ENCODE data around the gene RBM39. TPM values are rescaled to one million over a fixed set of nuclear protein-coding genes. Genes with fewer than 3 reads are reported as not detected.
"Not testable (repeated sequence)": the region's sequence is repeated elsewhere in the genome, so short reads cannot be mapped to it uniquely, and the experiment has no call there.

RBM39 gene
- total RNA-seq, 1 donor from 2014 or later: 488 TPM

DNA sequence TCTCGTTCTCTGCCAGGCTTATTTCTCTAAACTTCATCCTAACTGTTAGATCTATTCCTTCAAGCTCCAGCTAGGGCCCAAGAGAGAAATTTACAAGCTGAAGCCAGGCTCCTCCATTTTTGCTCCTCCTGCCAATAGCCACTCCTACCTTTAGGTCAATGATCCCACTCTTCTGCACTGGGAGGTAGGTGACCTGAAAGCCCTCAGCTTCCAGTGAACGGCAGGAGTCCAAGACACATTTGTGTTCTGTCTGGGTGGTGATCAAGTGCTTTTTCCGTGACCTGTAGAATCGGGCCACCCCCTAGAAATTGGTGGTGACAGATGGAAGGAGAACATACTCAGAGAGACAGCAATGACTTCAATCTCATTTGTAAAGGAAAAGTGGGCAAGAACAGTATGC lies 51.8 kb downstream of the RBM39 start:
- no peak overlapping the region for H3K4me3 Mint-ChIP-seq
- no peak for DNase-seq (ENCODE audit: low spot score in 2 of 2, unreplicated experiment in 2 of 2)
- no peak overlapping the region for H3K27ac Mint-ChIP-seq
- H3K9me3 Mint-ChIP-seq: peaks cover 8% of the 10 kb centered on the region
- peaks cover 25% of the 10 kb centered on the region for H3K36me3 Mint-ChIP-seq
- no peak for TF ChIP-seq CTCF (IDR thresholded peaks at IDR 0.05; ENCODE audit: unreplicated experiment)
- H3K27me3 Mint-ChIP-seq (ENCODE audit: low read depth): no peaks in the 10 kb centered on the region
- H3K4me1 Mint-ChIP-seq: no peaks in the 10 kb centered on the region

GRCh38 chr20:35686872-35687271 lies 55.2 kb downstream of the RBM39 start:
- H3K27ac Mint-ChIP-seq; H3K27me3 Mint-ChIP-seq (ENCODE audit: low read depth); H3K4me3 Mint-ChIP-seq; DNase-seq (ENCODE audit: low spot score in 2 of 2, unreplicated experiment in 2 of 2); H3K9me3 Mint-ChIP-seq; H3K4me1 Mint-ChIP-seq: not testable (repeated sequence)
- H3K36me3 Mint-ChIP-seq: peaks cover 23% of the 10 kb centered on the region

GRCh38 chr20:35685368-35685767 lies 56.7 kb downstream of the RBM39 start:
- H3K27ac Mint-ChIP-seq; H3K9me3 Mint-ChIP-seq; H3K27me3 Mint-ChIP-seq (ENCODE audit: low read depth); H3K4me1 Mint-ChIP-seq; DNase-seq (ENCODE audit: low spot score in 2 of 2, unreplicated experiment in 2 of 2); H3K4me3 Mint-ChIP-seq: not testable (repeated sequence)
- peaks cover 25% of the 10 kb centered on the region for H3K36me3 Mint-ChIP-seq

DNA sequence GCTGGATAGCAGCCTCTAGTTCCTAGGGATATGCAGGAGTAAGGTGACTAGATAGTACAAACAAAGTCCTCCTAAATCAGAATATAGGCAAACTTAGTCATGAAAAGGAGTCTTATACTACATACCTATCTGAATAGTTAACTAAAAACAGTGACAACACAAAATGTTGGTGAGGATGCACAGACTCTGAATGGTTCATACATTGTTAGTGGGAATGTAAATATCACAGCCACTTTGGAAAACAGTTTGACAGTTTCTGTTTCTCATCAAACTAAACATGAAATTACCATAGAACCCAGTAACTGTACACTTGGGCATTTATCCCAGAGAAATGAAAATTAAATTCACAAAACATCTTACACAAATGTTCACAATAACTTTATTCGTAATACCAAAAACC lies 60.1 kb downstream of the RBM39 start:
- DNase-seq (ENCODE audit: low spot score in 2 of 2, unreplicated experiment in 2 of 2): no peak
- Mint-ChIP-seq H3K27me3 (ENCODE audit: low read depth) (no peaks in the 10 kb centered on the region), H3K36me3 (peaks cover 6% of the 10 kb centered on the region), H3K27ac (no peak overlapping the region), H3K4me1 (no peaks in the 10 kb centered on the region), H3K9me3 (no peaks in the 10 kb centered on the region), H3K4me3 (no peak overlapping the region)
- no peak for TF ChIP-seq CTCF (IDR thresholded peaks at IDR 0.05; ENCODE audit: unreplicated experiment)

GRCh38 chr20:35680452-35681183 lies 61.4 kb downstream of the RBM39 start:
- H3K27me3 Mint-ChIP-seq (ENCODE audit: low read depth): no peaks in the 10 kb centered on the region
- H3K9me3 Mint-ChIP-seq: no peaks in the 10 kb centered on the region
- peaks cover 2% of the 10 kb centered on the region for H3K36me3 Mint-ChIP-seq
- DNase-seq (ENCODE audit: low spot score in 2 of 2, unreplicated experiment in 2 of 2): no peak
- no peak overlapping the region for H3K4me3 Mint-ChIP-seq
- no peaks in the 10 kb centered on the region for H3K4me1 Mint-ChIP-seq
- TF ChIP-seq CTCF (IDR thresholded peaks at IDR 0.05; ENCODE audit: unreplicated experiment): no peak
- no peak overlapping the region for H3K27ac Mint-ChIP-seq

DNA sequence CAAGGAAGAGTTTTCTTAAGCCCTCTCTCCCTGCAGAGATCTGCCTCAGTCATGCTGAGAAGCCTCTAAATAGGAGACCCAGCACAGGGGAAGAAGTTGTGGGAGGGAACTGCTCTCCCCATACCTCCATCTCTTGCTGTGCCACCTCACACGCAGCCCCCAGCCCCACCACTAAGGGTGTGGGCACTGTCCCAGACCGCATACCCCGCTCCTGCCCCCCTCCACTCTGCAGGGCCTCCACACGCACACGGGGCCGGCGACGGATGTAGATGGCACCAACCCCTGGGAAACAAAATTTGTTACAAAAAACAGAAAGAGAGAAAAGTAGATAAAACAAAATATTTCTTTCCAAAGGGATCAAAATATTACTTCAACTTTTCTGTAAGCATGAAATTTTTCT lies 67.1 kb downstream of the RBM39 start:
- TF ChIP-seq CTCF (IDR thresholded peaks at IDR 0.05; ENCODE audit: unreplicated experiment): no peak
- Mint-ChIP-seq H3K9me3 (no peaks in the 10 kb centered on the region), H3K4me3 (no peak overlapping the region), H3K36me3 (peaks cover 14% of the 10 kb centered on the region), H3K27ac (no peak overlapping the region), H3K4me1 (no peaks in the 10 kb centered on the region), H3K27me3 (ENCODE audit: low read depth) (no peaks in the 10 kb centered on the region)
- DNase-seq (ENCODE audit: low spot score in 2 of 2, unreplicated experiment in 2 of 2): no peak

DNA sequence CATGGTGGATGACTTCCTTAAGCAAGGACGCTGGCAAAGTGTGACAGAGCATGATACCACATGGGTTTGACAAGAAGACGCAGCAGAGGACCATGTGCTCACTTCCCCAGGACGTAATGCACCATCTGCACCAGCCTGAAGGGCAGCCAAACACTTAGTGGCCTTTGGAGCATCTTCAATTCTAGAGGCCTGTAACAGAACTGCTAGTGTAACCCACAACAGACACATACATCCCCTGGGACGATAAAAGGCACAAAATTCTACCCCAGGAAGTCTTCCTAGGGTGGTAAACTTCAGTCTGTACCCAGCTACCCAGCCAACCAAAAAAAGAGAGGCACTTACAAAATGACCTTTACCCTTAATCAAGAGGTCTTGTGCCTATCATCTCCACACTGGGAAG lies 68.2 kb downstream of the RBM39 start:
- Mint-ChIP-seq H3K27ac (no peak overlapping the region), H3K27me3 (ENCODE audit: low read depth) (no peaks in the 10 kb centered on the region), H3K4me3 (no peak overlapping the region), H3K36me3 (peaks cover 14% of the 10 kb centered on the region), H3K4me1 (no peaks in the 10 kb centered on the region), H3K9me3 (no peaks in the 10 kb centered on the region)
- no peak for DNase-seq (ENCODE audit: low spot score in 2 of 2, unreplicated experiment in 2 of 2)
- TF ChIP-seq CTCF (IDR thresholded peaks at IDR 0.05; ENCODE audit: unreplicated experiment): no peak

Data from mesothelial cell of epicardium (in vitro differentiated cells).